DMS 273 treated with DMSO at 0.1 percent for 48 hours (cell line): Measurements from ENCODE around the gene ARID1A.
"Not testable (repeated sequence)": the region's sequence is repeated elsewhere in the genome, so short reads cannot be mapped to it uniquely, and the experiment has no call there.

Source experiments
- DNase-seq: peaks from one replicate; lab custom pipeline; 2025; lab: John Stamatoyannopoulos, UW

The ARID1A gene

GRCh38 chr1:26697978-26698849 lies 2.4 kb downstream of the ARID1A start:
- DNase-seq: peak; percentile 88

GRCh38 chr1:26700711-26701110 lies 4.9 kb downstream of the ARID1A start:
- no peak for DNase-seq

GRCh38 chr1:26701266-26701994 lies 5.6 kb downstream of the ARID1A start:
- DNase-seq: no peak

GRCh38 chr1:26701995-26702679 lies 6.3 kb downstream of the ARID1A start:
- DNase-seq: no peak

- no peak for DNase-seq
Measured at GRCh38 chr1:26702680-26703038, 6.8 kb downstream of the ARID1A start.

GRCh38 chr1:26703478-26703877 lies 7.7 kb downstream of the ARID1A start:
- DNase-seq: no peak

- DNase-seq: no peak
Measured at GRCh38 chr1:26704629-26705028, 8.8 kb downstream of the ARID1A start.

- DNase-seq: not testable (repeated sequence)
Measured at GRCh38 chr1:26705227-26705626, 9.4 kb downstream of the ARID1A start.

GRCh38 chr1:26705788-26706311 lies 10.0 kb downstream of the ARID1A start:
- no peak for DNase-seq

GRCh38 chr1:26706315-26706714 lies 10.5 kb downstream of the ARID1A start:
- no peak for DNase-seq

- no peak for DNase-seq
Measured at GRCh38 chr1:26710811-26711210, 15.0 kb downstream of the ARID1A start.

- DNase-seq: no peak
Measured at GRCh38 chr1:26711777-26712176, 16.0 kb downstream of the ARID1A start.

GRCh38 chr1:26717017-26717491 lies 21.2 kb downstream of the ARID1A start:
- no peak for DNase-seq

- no peak for DNase-seq
Measured at GRCh38 chr1:26719205-26719604, 23.4 kb downstream of the ARID1A start.

GRCh38 chr1:26721669-26722355 lies 26.0 kb downstream of the ARID1A start:
- DNase-seq: no peak

GRCh38 chr1:26723013-26723991 lies 27.5 kb downstream of the ARID1A start:
- peak; percentile 99 for DNase-seq

- DNase-seq: no peak
Measured at GRCh38 chr1:26724118-26724517, 28.3 kb downstream of the ARID1A start.

- no peak for DNase-seq
Measured at GRCh38 chr1:26724926-26725325, 29.1 kb downstream of the ARID1A start.

GRCh38 chr1:26725904-26726303 lies 30.1 kb downstream of the ARID1A start:
- DNase-seq: not testable (repeated sequence)

- DNase-seq: no peak
Measured at GRCh38 chr1:26726784-26727183, 31.0 kb downstream of the ARID1A start.
